Measurements from ENCODE around the gene NUAK2. TPM values are rescaled to one million over a fixed set of nuclear protein-coding genes. Genes with fewer than 3 reads are reported as not detected.

Gene NUAK2
- total and polyA plus RNA-seq, 8 donors = 0.58 to 16.5 (median 2.1) TPM

Small RNA genes lying within 50 kb of the gene (small RNA-seq; reads per million reads assigned to genes)
- 0 reads per million in 4 donors for gene SNRPGP10

Other genes with a start within 250 kb of the NUAK2 start
- 10 to 100 TPM in 1 of 5 donors, 1 to 10 TPM in 1, not detected in 3; 1.3 to 10.3 TPM for gene TMEM81, start 237.3 kb downstream of the NUAK2 start, total RNA-seq
- gene TMEM81, start 237.3 kb downstream of the NUAK2 start, polyA plus RNA-seq = 1 to 10 TPM in 2 of 3 donors, not detected in 1; 1.1 to 2.3 TPM
- 10 to 100 TPM in 2 of 5 donors, 1 to 10 TPM in 3; 1.4 to 13.4 (median 8.9) TPM for gene RBBP5, start 199.8 kb downstream of the NUAK2 start, total RNA-seq
- 1 to 10 TPM; 3.4 to 6.0 (median 4.7) TPM for gene RBBP5, start 199.8 kb downstream of the NUAK2 start, polyA plus RNA-seq
- 10 to 100 TPM in 1 of 5 donors, 1 to 10 TPM in 4; 2.9 to 15.2 (median 5.8) TPM for gene DSTYK, start 110.0 kb downstream of the NUAK2 start, total RNA-seq
- gene DSTYK, start 110.0 kb downstream of the NUAK2 start, polyA plus RNA-seq = 1 to 10 TPM; 2.4 to 3.3 (median 2.4) TPM
- 1 to 10 TPM in 2 of 5 donors, under 1 TPM in 1, not detected in 2; 0.45 to 3.1 (median 1.4) TPM for gene TMCC2, start 93.8 kb downstream of the NUAK2 start, total RNA-seq
- 1 to 10 TPM in 2 of 3 donors, under 1 TPM in 1; 0.78 to 1.8 (median 1.5) TPM for gene TMCC2, start 93.8 kb downstream of the NUAK2 start, polyA plus RNA-seq
- 1 to 10 TPM in 2 of 5 donors, under 1 TPM in 1, not detected in 2; 0.72 to 3.1 (median 2.4) TPM for gene KLHDC8A, start 35.2 kb upstream of the NUAK2 start, total RNA-seq
- 1 to 10 TPM; 2.3 to 6.9 (median 5.1) TPM for gene KLHDC8A, start 35.2 kb upstream of the NUAK2 start, polyA plus RNA-seq
- gene LEMD1, start 100.3 kb upstream of the NUAK2 start, total RNA-seq = not detected
- gene LEMD1, start 100.3 kb upstream of the NUAK2 start, polyA plus RNA-seq = 1 to 10 TPM in 2 of 3 donors, under 1 TPM in 1; 0.95 to 3.7 (median 1.7) TPM
- under 1 TPM in 1 of 5 donors, not detected in 4; 0.37 TPM for gene BLACAT1, start 134.3 kb upstream of the NUAK2 start, total RNA-seq
- under 1 TPM in 1 of 3 donors, not detected in 2; 0.43 TPM for gene BLACAT1, start 134.3 kb upstream of the NUAK2 start, polyA plus RNA-seq
- gene CDK18, start 182.9 kb upstream of the NUAK2 start, total RNA-seq = 100 to 1,000 TPM in 1 of 5 donors, 10 to 100 TPM in 3, 1 to 10 TPM in 1; 3.7 to 174 (median 57.2) TPM
- gene CDK18, start 182.9 kb upstream of the NUAK2 start, polyA plus RNA-seq = 10 to 100 TPM; 17.2 to 34.8 (median 22.0) TPM

Measured in stomach (tissue), 8 donors.